Type B pancreatic cell (in vitro differentiated cells): ENCODE measurements around the gene FANCF. TPM values are rescaled to one million over a fixed set of nuclear protein-coding genes. Genes with fewer than 3 reads are reported as not detected.
A peak's percentile ranks its signal among the peaks of the same experiment; 100 is the strongest.

ENCODE experiments used
- DNase-seq: peaks from one replicate; pipeline ENCODE4 v3.0.0; 2021; ENCODE audit warnings: mixed read lengths; ENCODE audit not compliant: unreplicated experiment; ENCODE audit errors: extremely low spot score
- H3K27ac Mint-ChIP-seq: 2 replicates; pipeline ENCODE4 v1.8.0; 2021; ENCODE audit warnings: mild to moderate bottlenecking, mixed read lengths
- H3K27me3 Mint-ChIP-seq: 2 replicates; pipeline ENCODE4 v1.8.0; 2021; ENCODE audit warnings: mixed read lengths
- H3K36me3 Mint-ChIP-seq: 2 replicates; pipeline ENCODE4 v1.8.0; 2021; ENCODE audit warnings: mixed read lengths
- H3K4me1 Mint-ChIP-seq: one replicate; pipeline ENCODE4 v1.8.0; 2021; ENCODE audit warnings: mixed read lengths; ENCODE audit not compliant: unreplicated experiment
- H3K4me3 Mint-ChIP-seq: 2 replicates; pipeline ENCODE4 v1.8.0; 2021; ENCODE audit warnings: mild to moderate bottlenecking, mixed read lengths
- H3K9me3 Mint-ChIP-seq: 2 replicates; pipeline ENCODE4 v1.8.0; 2021; ENCODE audit warnings: mixed read lengths
- CTCF ChIP-seq: fragments of 200-600 bp; sonication (generic); conservative IDR thresholded peaks from 2 replicates; pipeline ENCODE4 v1.5.0; 2021; ENCODE audit warnings: antibody characterized with exemption, mild to moderate bottlenecking
- long read RNA-seq: library from polyadenylated mRNA; unstranded; transcript quantifications from one replicate; pipeline ENCODE4 v2.0.0, GENCODE V29; 2020
- total RNA-seq: library from RNA; stranded (reverse); gene quantifications from 2 replicates; pipeline ENCODE4 v1.2.1, GENCODE V29; 2021; ENCODE audit warnings: low replicate concordance

Gene FANCF
- 22.5 and 23.2 TPM in 2 replicates for total RNA-seq
- long read RNA-seq, transcript FANCF-201 (1 exons, 2,952 nt) = major isoform, 138 of 138 reads
- long read RNA-seq, partial matches to known transcripts = 0 of 138 reads
- long read RNA-seq, other reads (novel, unspliced or antisense) = 0 of 138 reads

GRCh38 chr11:22625448-22626287 is at the start of gene FANCF:
FANCF (minus strand) TSS chr11:22625823; CDS start chr11:22625810, 13 bp downstream.
- Mint-ChIP-seq H3K36me3 (peaks cover 13% of the 10 kb centered on the region), H3K27ac (peak within 1 kb of the TSS; percentile 99), H3K27me3 (no peaks in the 10 kb centered on the region), H3K4me3 (peak within 1 kb of the TSS; percentile 99), H3K9me3 (no peaks in the 10 kb centered on the region), H3K4me1 (peaks cover 10% of the 10 kb centered on the region)
- DNase-seq = peak; percentile 87
- no peak for TF ChIP-seq CTCF

- peaks cover 6% of the 10 kb centered on the region for H3K4me1 Mint-ChIP-seq
- TF ChIP-seq CTCF = no peak
- no peak for DNase-seq
- no peaks in the 10 kb centered on the region for H3K27me3 Mint-ChIP-seq
- no peaks in the 10 kb centered on the region for H3K9me3 Mint-ChIP-seq
- peak overlapping the region; percentile 78 for H3K27ac Mint-ChIP-seq
- no peaks in the 10 kb centered on the region for H3K36me3 Mint-ChIP-seq
- H3K4me3 Mint-ChIP-seq = peak overlapping the region; percentile 59
These were observed 49.1 kb upstream of the FANCF start for GRCh38 chr11:22674470-22675439.

GRCh38 chr11:22671751-22672150 is 46.1 kb upstream of the FANCF start:
- Mint-ChIP-seq H3K4me3 (no peak overlapping the region), H3K36me3 (no peaks in the 10 kb centered on the region), H3K27ac (no peak overlapping the region), H3K4me1 (peaks cover 18% of the 10 kb centered on the region), H3K27me3 (peaks cover 9% of the 10 kb centered on the region), H3K9me3 (no peaks in the 10 kb centered on the region)
- no peak for TF ChIP-seq CTCF
- DNase-seq = no peak

- Mint-ChIP-seq H3K4me1 (peaks cover 25% of the 10 kb centered on the region), H3K9me3 (no peaks in the 10 kb centered on the region), H3K27ac (no peak overlapping the region), H3K36me3 (no peaks in the 10 kb centered on the region), H3K27me3 (peaks cover 9% of the 10 kb centered on the region), H3K4me3 (no peak overlapping the region)
- no peak for DNase-seq
- TF ChIP-seq CTCF = peak; percentile 65
These were observed 45.2 kb upstream of the FANCF start for GRCh38 chr11:22670830-22671229.

GRCh38 chr11:22669368-22669767 is 43.7 kb upstream of the FANCF start:
- no peak for DNase-seq
- Mint-ChIP-seq H3K27me3 (peaks cover 9% of the 10 kb centered on the region), H3K36me3 (no peaks in the 10 kb centered on the region), H3K4me1 (peaks cover 23% of the 10 kb centered on the region), H3K27ac (no peak overlapping the region), H3K9me3 (no peaks in the 10 kb centered on the region), H3K4me3 (no peak overlapping the region)
- TF ChIP-seq CTCF = no peak
